Panc1 (cell line): ENCODE measurements around the gene ZC3HAV1.

Experiments used
- POLR2AphosphoS5 ChIP-seq: IDR thresholded peaks from 2 replicates; pipeline ENCODE4 v1.6.1; 2012; ENCODE audit warnings: mild to moderate bottlenecking, low read depth, low read length, moderate library complexity
- REST ChIP-seq, 2 experiments: IDR thresholded peaks; 2 replicates each; pipeline ENCODE4 v1.6.1; 2011 to 2012; ENCODE audit warnings: low read depth in 2 of 2, control low read depth in 1 of 2, low read length in 1 of 2, mild to moderate bottlenecking in 1 of 2, moderate library complexity in 1 of 2; ENCODE audit not compliant: insufficient read depth in 1 of 2
- SIN3A ChIP-seq: IDR thresholded peaks from 2 replicates; pipeline ENCODE4 v1.6.1; 2012; ENCODE audit warnings: low read depth, mild to moderate bottlenecking, low read length, moderate library complexity, borderline replicate concordance; ENCODE audit not compliant: insufficient read depth
- TF ChIP-seq, protein P1 (sequence below): fragments of 450-650 bp; IDR thresholded peaks from 2 replicates; pipeline ENCODE4 v1.5.1; 2017; ENCODE audit warnings: mild to moderate bottlenecking

DNA sequence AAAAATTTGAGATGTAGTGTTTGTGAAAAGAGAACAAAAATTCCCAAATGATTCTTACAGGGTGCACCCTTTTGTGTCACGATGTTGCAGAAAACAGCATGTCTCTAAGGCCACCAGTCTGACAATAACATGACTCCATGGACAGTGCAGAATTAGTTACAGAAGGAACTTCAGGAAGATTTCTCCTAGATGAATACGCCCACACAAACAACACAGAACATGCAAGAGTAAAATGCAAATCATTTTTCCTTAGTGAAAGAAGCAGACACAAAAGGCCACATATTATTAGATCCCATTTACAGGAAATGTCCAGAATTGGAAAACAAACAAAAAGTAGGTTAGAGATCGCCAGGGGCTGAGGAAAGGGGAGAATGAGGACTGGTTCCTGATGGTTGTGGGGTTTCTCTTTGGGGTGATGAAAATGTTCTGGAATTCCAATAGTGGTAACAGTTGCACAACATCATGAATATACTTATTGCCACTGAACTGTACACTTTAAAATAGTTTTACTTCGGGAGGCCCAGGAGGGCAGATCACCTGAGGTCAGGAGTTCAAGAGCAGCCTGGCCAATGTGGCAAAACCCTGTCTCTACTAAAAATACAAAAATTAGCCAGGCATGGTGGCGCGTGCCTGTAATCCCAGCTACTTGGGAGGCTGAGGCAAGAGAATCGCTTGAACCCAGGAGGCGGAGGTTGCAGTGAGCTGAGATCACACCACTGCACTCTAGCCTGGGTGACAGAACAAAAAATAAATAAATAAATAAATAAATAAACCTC is 10.2 kb downstream of the ZC3HAV1 start:
- no peak for TF ChIP-seq POLR2AphosphoS5
- TF ChIP-seq, protein P1, sequence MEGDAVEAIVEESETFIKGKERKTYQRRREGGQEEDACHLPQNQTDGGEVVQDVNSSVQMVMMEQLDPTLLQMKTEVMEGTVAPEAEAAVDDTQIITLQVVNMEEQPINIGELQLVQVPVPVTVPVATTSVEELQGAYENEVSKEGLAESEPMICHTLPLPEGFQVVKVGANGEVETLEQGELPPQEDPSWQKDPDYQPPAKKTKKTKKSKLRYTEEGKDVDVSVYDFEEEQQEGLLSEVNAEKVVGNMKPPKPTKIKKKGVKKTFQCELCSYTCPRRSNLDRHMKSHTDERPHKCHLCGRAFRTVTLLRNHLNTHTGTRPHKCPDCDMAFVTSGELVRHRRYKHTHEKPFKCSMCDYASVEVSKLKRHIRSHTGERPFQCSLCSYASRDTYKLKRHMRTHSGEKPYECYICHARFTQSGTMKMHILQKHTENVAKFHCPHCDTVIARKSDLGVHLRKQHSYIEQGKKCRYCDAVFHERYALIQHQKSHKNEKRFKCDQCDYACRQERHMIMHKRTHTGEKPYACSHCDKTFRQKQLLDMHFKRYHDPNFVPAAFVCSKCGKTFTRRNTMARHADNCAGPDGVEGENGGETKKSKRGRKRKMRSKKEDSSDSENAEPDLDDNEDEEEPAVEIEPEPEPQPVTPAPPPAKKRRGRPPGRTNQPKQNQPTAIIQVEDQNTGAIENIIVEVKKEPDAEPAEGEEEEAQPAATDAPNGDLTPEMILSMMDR: no peak
- TF ChIP-seq SIN3A: no peak
- TF ChIP-seq REST (IDR thresholded peaks at IDR 0.05; ENCODE audit: insufficient read depth in 1 of 2, low read depth in 2 of 2, low read length in 1 of 2): no peak
